Measurements from ENCODE around the gene ZBTB7C. TPM values are rescaled to one million over a fixed set of nuclear protein-coding genes. Genes with fewer than 3 reads are reported as not detected.
A peak's percentile ranks its signal among the peaks of the same experiment; 100 is the strongest.

Gene ZBTB7C
- total and polyA plus RNA-seq, 3 experiments from 2014 or later = 0.13 TPM; not detected in 2

- no peaks in the 10 kb centered on the region for H3K27me3 ChIP-seq (ENCODE audit: insufficient read depth, low read length, poor library complexity, severe bottlenecking)
- H3K9me3 ChIP-seq (ENCODE audit: low read length) = no peaks in the 10 kb centered on the region
- Mint-ChIP-seq H3K4me3 (no peak overlapping the region), H3K4me1 (no peaks in the 10 kb centered on the region), H3K27ac (no peak overlapping the region), H3K9me3 (no peaks in the 10 kb centered on the region), H3K27me3 (peaks cover 14 to 44% of the 10 kb centered on the region in 2 donors), H3K36me3 (no peaks in the 10 kb centered on the region)
- no peak overlapping the region for H3K27ac ChIP-seq (ENCODE audit: low read depth, low read length)
- H3K4me1 ChIP-seq (ENCODE audit: insufficient read depth, low read length) = no peaks in the 10 kb centered on the region
- H3K36me3 ChIP-seq (ENCODE audit: insufficient read depth, low read length) = no peaks in the 10 kb centered on the region
- no peak overlapping the region for H3K4me3 ChIP-seq (ENCODE audit: low read length)
- DNase-seq = no peak
- CTCF ChIA-PET = no interaction called here
- POLR2A ChIA-PET = no interaction called here
Measured at GRCh38 chr18:48104705-48105104, 304.5 kb downstream of the ZBTB7C start.

- POLR2A ChIA-PET = no interaction called here
- no peak overlapping the region for H3K27ac ChIP-seq (ENCODE audit: low read depth, low read length)
- peaks cover 7 to 32% of the 10 kb centered on the region in 2 donors for H3K27me3 Mint-ChIP-seq
- no peak overlapping the region for H3K4me3 ChIP-seq (ENCODE audit: low read length)
- peaks cover 0 to 2% (median 0%) of the 10 kb centered on the region in 5 donors for H3K9me3 Mint-ChIP-seq
- H3K9me3 ChIP-seq (ENCODE audit: low read length) = no peaks in the 10 kb centered on the region
- CTCF ChIA-PET = no interaction called here
- no peak overlapping the region for H3K4me3 Mint-ChIP-seq
- H3K36me3 ChIP-seq (ENCODE audit: insufficient read depth, low read length) = no peaks in the 10 kb centered on the region
- H3K27me3 ChIP-seq (ENCODE audit: insufficient read depth, low read length, poor library complexity, severe bottlenecking) = no peaks in the 10 kb centered on the region
- H3K36me3 Mint-ChIP-seq = no peaks in the 10 kb centered on the region
- H3K27ac Mint-ChIP-seq = peak overlapping the region in 1 of 8 donors; percentile 56
- no peaks in the 10 kb centered on the region for H3K4me1 Mint-ChIP-seq
- no peak for DNase-seq
- H3K4me1 ChIP-seq (ENCODE audit: insufficient read depth, low read length) = no peaks in the 10 kb centered on the region
Measured at GRCh38 chr18:48100651-48101165, 308.5 kb downstream of the ZBTB7C start.

- H3K36me3 Mint-ChIP-seq = no peaks in the 10 kb centered on the region
- DNase-seq = no peak
- Histone ChIP-seq H3K4me3 (ENCODE audit: low read length) (no peak overlapping the region), H3K36me3 (ENCODE audit: insufficient read depth, low read length) (no peaks in the 10 kb centered on the region), H3K4me1 (ENCODE audit: insufficient read depth, low read length) (no peaks in the 10 kb centered on the region), H3K27ac (ENCODE audit: low read depth, low read length) (no peak overlapping the region), H3K27me3 (ENCODE audit: insufficient read depth, low read length, poor library complexity, severe bottlenecking) (no peaks in the 10 kb centered on the region), H3K9me3 (ENCODE audit: low read length) (no peaks in the 10 kb centered on the region)
- H3K9me3 Mint-ChIP-seq = peaks cover 0 to 2% (median 0%) of the 10 kb centered on the region in 5 donors
- H3K4me3 Mint-ChIP-seq = no peak overlapping the region
- POLR2A ChIA-PET = no interaction called here
- no peaks in the 10 kb centered on the region for H3K4me1 Mint-ChIP-seq
- CTCF ChIA-PET = no interaction called here
- peak overlapping the region in 1 of 8 donors; percentile 17 for H3K27ac Mint-ChIP-seq
- peaks cover 7 to 29% of the 10 kb centered on the region in 2 donors for H3K27me3 Mint-ChIP-seq
Measured at GRCh38 chr18:48100165-48100575, 309.0 kb downstream of the ZBTB7C start.

GRCh38 chr18:48099481-48100164 is 309.6 kb downstream of the ZBTB7C start:
- ChIA-PET POLR2A (no interaction called here), CTCF (no interaction called here)
- Histone ChIP-seq H3K27me3 (ENCODE audit: insufficient read depth, low read length, poor library complexity, severe bottlenecking) (no peaks in the 10 kb centered on the region), H3K9me3 (ENCODE audit: low read length) (no peaks in the 10 kb centered on the region), H3K4me3 (ENCODE audit: low read length) (no peak overlapping the region), H3K27ac (ENCODE audit: low read depth, low read length) (no peak overlapping the region), H3K4me1 (ENCODE audit: insufficient read depth, low read length) (no peaks in the 10 kb centered on the region), H3K36me3 (ENCODE audit: insufficient read depth, low read length) (no peaks in the 10 kb centered on the region)
- DNase-seq = no peak
- H3K27ac Mint-ChIP-seq = peak overlapping the region in 1 of 8 donors; percentile 17
- H3K27me3 Mint-ChIP-seq = peaks cover 7 to 29% of the 10 kb centered on the region in 2 donors
- H3K4me1 Mint-ChIP-seq = no peaks in the 10 kb centered on the region
- H3K4me3 Mint-ChIP-seq = no peak overlapping the region
- H3K36me3 Mint-ChIP-seq = no peaks in the 10 kb centered on the region
- H3K9me3 Mint-ChIP-seq = peaks cover 0 to 2% (median 0%) of the 10 kb centered on the region in 5 donors

- peaks cover 5 to 24% of the 10 kb centered on the region in 2 donors for H3K27me3 Mint-ChIP-seq
- H3K9me3 Mint-ChIP-seq = peaks cover 0 to 2% (median 0%) of the 10 kb centered on the region in 5 donors
- DNase-seq = no peak
- Histone ChIP-seq H3K27ac (ENCODE audit: low read depth, low read length) (no peak overlapping the region), H3K4me1 (ENCODE audit: insufficient read depth, low read length) (no peaks in the 10 kb centered on the region), H3K36me3 (ENCODE audit: insufficient read depth, low read length) (no peaks in the 10 kb centered on the region), H3K9me3 (ENCODE audit: low read length) (no peaks in the 10 kb centered on the region), H3K27me3 (ENCODE audit: insufficient read depth, low read length, poor library complexity, severe bottlenecking) (no peaks in the 10 kb centered on the region), H3K4me3 (ENCODE audit: low read length) (no peak overlapping the region)
- H3K36me3 Mint-ChIP-seq = no peaks in the 10 kb centered on the region
- ChIA-PET CTCF (no interaction called here), POLR2A (no interaction called here)
- no peaks in the 10 kb centered on the region for H3K4me1 Mint-ChIP-seq
- no peak overlapping the region for H3K27ac Mint-ChIP-seq
- no peak overlapping the region for H3K4me3 Mint-ChIP-seq
Measured at GRCh38 chr18:48098538-48098937, 310.6 kb downstream of the ZBTB7C start.

- no peak overlapping the region for H3K27ac Mint-ChIP-seq
- Histone ChIP-seq H3K27ac (ENCODE audit: low read depth, low read length) (no peak overlapping the region), H3K4me1 (ENCODE audit: insufficient read depth, low read length) (no peaks in the 10 kb centered on the region), H3K9me3 (ENCODE audit: low read length) (no peaks in the 10 kb centered on the region), H3K36me3 (ENCODE audit: insufficient read depth, low read length) (no peaks in the 10 kb centered on the region), H3K27me3 (ENCODE audit: insufficient read depth, low read length, poor library complexity, severe bottlenecking) (no peaks in the 10 kb centered on the region), H3K4me3 (ENCODE audit: low read length) (no peak overlapping the region)
- no peaks in the 10 kb centered on the region for H3K36me3 Mint-ChIP-seq
- H3K9me3 Mint-ChIP-seq = peaks cover 0 to 2% (median 0%) of the 10 kb centered on the region in 5 donors
- H3K4me3 Mint-ChIP-seq = no peak overlapping the region
- ChIA-PET CTCF (no interaction called here), POLR2A (no interaction called here)
- no peaks in the 10 kb centered on the region for H3K4me1 Mint-ChIP-seq
- H3K27me3 Mint-ChIP-seq = peaks cover 10 to 22% of the 10 kb centered on the region in 2 donors
- no peak for DNase-seq
Measured at GRCh38 chr18:48098007-48098406, 311.2 kb downstream of the ZBTB7C start.

- no peak for DNase-seq
- no peaks in the 10 kb centered on the region for H3K36me3 ChIP-seq (ENCODE audit: insufficient read depth, low read length)
- H3K4me3 Mint-ChIP-seq = no peak overlapping the region
- POLR2A ChIA-PET = no interaction called here
- H3K9me3 Mint-ChIP-seq = peaks cover 0 to 2% (median 0%) of the 10 kb centered on the region in 5 donors
- no peak overlapping the region for H3K4me3 ChIP-seq (ENCODE audit: low read length)
- H3K27ac ChIP-seq (ENCODE audit: low read depth, low read length) = no peak overlapping the region
- H3K27me3 Mint-ChIP-seq = peaks cover 10 to 13% of the 10 kb centered on the region in 2 donors
- H3K4me1 ChIP-seq (ENCODE audit: insufficient read depth, low read length) = no peaks in the 10 kb centered on the region
- no peak overlapping the region for H3K27ac Mint-ChIP-seq
- no peaks in the 10 kb centered on the region for H3K9me3 ChIP-seq (ENCODE audit: low read length)
- no peaks in the 10 kb centered on the region for H3K36me3 Mint-ChIP-seq
- H3K27me3 ChIP-seq (ENCODE audit: insufficient read depth, low read length, poor library complexity, severe bottlenecking) = no peaks in the 10 kb centered on the region
- H3K4me1 Mint-ChIP-seq = no peaks in the 10 kb centered on the region
- CTCF ChIA-PET = no interaction called here
Measured at GRCh38 chr18:48095726-48096125, 313.5 kb downstream of the ZBTB7C start.

GRCh38 chr18:48093104-48093503 is 316.1 kb downstream of the ZBTB7C start:
- Histone ChIP-seq H3K4me1 (ENCODE audit: insufficient read depth, low read length) (no peaks in the 10 kb centered on the region), H3K36me3 (ENCODE audit: insufficient read depth, low read length) (no peaks in the 10 kb centered on the region), H3K4me3 (ENCODE audit: low read length) (no peak overlapping the region), H3K9me3 (ENCODE audit: low read length) (no peaks in the 10 kb centered on the region), H3K27ac (ENCODE audit: low read depth, low read length) (no peak overlapping the region), H3K27me3 (ENCODE audit: insufficient read depth, low read length, poor library complexity, severe bottlenecking) (no peaks in the 10 kb centered on the region)
- DNase-seq = no peak
- Mint-ChIP-seq H3K4me3 (no peak overlapping the region), H3K36me3 (no peaks in the 10 kb centered on the region), H3K27ac (no peak overlapping the region), H3K27me3 (peaks cover 8 to 10% of the 10 kb centered on the region in 2 donors), H3K9me3 (no peaks in the 10 kb centered on the region), H3K4me1 (no peaks in the 10 kb centered on the region)
- ChIA-PET POLR2A (no interaction called here), CTCF (no interaction called here)
